SK-N-SH (cell line): Measurements from ENCODE around the gene SCN8A.

Experiments used
- FOXM1 ChIP-seq: IDR thresholded peaks from 2 replicates; pipeline ENCODE4 v1.4.0; 2012; ENCODE audit warnings: low read depth, mild to moderate bottlenecking
- IRF3 ChIP-seq: fragments of 150-350 bp; IDR thresholded peaks from 2 replicates; pipeline ENCODE4 v1.6.1; 2016; ENCODE audit warnings: mild to moderate bottlenecking, low read depth, low read length
- MXI1 ChIP-seq: IDR thresholded peaks from 2 replicates; pipeline ENCODE4 v1.6.1; 2012; ENCODE audit warnings: mild to moderate bottlenecking, low read depth, low read length, improper control_type of control experiment
- NRF1 ChIP-seq: IDR thresholded peaks from 2 replicates; pipeline ENCODE4 v1.6.1; 2012; ENCODE audit warnings: low read depth, mild to moderate bottlenecking, low read length
- PBX3 ChIP-seq: IDR thresholded peaks from 2 replicates; pipeline ENCODE4; 2012
- TF ChIP-seq, protein P1 (sequence below): fragments of 200-600 bp; sonication (generic); IDR thresholded peaks from 2 replicates; pipeline ENCODE4 v1.6.1; 2017; ENCODE audit warnings: antibody characterized with exemption, mild to moderate bottlenecking, moderate library complexity
- TF ChIP-seq, protein P2 (sequence below): IDR thresholded peaks from 2 replicates; pipeline ENCODE4 v1.4.0; 2012; ENCODE audit warnings: low read depth, borderline replicate concordance

DNA sequence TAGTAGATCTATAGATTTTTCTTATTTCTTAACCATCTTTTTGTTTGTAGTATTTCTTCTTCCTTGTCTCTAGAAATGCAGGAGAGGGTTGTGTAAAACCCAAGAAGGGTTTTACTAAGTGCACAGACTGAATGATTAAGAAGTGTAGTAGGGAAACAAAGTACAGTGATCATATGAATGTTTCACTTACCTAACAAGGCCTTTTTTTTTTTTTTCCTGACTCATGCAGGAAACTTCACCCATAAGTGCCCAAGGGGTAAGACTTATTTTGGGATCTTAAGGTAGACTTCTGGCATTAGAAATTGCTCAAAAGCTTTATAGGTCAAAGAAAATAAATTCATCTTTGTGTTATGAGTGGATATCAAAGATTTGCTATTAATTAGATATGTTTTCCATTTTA lies 10.2 kb downstream of the SCN8A start:
- TF ChIP-seq, protein P1, sequence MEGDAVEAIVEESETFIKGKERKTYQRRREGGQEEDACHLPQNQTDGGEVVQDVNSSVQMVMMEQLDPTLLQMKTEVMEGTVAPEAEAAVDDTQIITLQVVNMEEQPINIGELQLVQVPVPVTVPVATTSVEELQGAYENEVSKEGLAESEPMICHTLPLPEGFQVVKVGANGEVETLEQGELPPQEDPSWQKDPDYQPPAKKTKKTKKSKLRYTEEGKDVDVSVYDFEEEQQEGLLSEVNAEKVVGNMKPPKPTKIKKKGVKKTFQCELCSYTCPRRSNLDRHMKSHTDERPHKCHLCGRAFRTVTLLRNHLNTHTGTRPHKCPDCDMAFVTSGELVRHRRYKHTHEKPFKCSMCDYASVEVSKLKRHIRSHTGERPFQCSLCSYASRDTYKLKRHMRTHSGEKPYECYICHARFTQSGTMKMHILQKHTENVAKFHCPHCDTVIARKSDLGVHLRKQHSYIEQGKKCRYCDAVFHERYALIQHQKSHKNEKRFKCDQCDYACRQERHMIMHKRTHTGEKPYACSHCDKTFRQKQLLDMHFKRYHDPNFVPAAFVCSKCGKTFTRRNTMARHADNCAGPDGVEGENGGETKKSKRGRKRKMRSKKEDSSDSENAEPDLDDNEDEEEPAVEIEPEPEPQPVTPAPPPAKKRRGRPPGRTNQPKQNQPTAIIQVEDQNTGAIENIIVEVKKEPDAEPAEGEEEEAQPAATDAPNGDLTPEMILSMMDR: no peak
- no peak for TF ChIP-seq NRF1
- TF ChIP-seq, protein P2, sequence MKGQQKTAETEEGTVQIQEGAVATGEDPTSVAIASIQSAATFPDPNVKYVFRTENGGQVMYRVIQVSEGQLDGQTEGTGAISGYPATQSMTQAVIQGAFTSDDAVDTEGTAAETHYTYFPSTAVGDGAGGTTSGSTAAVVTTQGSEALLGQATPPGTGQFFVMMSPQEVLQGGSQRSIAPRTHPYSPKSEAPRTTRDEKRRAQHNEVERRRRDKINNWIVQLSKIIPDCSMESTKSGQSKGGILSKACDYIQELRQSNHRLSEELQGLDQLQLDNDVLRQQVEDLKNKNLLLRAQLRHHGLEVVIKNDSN: no peak
- TF ChIP-seq IRF3: no peak
- TF ChIP-seq FOXM1: no peak
- no peak for TF ChIP-seq PBX3
- TF ChIP-seq MXI1: no peak
